HG03097 (cell line): ENCODE data around the gene PGLYRP3.

Source experiments
- ATAC-seq: cut with Tn5 transposase; IDR thresholded peaks from one replicate; pipeline ENCODE4 v1.9.1; 2021; ENCODE audit not compliant: unreplicated experiment, low FRiP score

The PGLYRP3 gene

DNA sequence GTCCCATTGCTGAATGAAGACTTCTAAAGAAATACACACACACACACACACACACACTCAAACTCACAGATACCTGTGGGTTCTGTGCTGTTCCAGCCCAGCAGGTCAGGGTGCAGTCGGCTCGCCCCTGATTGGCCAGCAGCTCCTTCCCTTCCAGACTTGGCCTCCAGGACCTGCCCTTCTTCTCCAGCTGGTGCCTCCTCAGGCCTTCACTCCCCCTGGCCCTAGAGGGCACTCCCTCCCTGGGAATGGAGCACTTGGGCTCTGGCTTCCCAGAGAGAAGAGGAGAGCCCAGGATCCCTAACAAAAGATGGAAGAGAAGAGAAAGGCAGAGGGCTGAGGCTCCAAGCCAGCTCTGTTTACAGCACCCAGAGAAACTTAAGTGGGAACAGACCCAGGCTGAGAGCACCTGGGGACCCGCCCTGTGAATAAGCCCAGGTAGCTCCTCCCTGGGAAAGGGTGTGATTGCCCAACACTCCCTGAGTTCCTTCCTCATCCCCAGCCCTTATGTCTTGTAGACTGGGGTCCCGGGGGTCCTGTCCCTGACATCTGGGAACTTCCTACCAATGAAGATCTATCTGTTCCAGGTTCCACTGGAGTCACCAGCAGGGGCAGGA, at the start of gene PGLYRP3:
Gene PGLYRP3 (minus strand): TSS at position 383 of the 617 bp plus-strand sequence. CDS start 2,287 bp downstream, outside the sequence.
- no peak for ATAC-seq

GRCh38 chr1:153362187-153362775, 49.5 kb upstream of the PGLYRP3 start:
- ATAC-seq, result no peak

DNA sequence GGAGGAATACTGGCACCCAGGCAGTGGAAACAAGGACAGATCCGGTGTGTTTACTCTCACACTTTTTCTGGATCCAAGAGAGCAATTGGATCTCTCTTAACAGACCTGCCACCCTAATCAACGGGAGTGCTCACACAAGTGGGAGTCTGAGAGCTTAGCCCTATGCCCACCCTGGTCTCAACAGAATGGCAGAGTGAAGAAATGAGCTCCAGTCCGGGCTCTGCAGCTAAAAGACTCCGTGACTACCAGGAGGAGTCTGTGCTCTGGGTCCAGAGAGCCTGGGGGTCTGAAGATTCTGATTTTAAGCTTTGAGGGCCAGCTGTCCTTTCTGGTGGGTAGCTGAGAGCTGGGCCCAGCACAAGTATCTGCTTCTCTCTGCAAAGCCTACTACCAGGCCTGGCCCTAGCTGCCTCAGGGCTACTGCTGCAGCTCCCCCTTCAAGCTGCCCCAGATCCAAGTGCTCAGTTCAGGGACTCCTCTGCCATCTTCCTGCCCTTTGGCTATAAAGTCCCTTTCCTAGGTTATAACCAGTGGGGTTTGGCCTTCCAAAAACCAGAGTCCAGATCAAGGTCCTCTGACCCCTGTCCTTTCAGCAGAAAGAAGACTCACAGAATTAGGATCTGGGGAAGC, 48.8 kb upstream of the PGLYRP3 start:
- ATAC-seq, result no peak

DNA sequence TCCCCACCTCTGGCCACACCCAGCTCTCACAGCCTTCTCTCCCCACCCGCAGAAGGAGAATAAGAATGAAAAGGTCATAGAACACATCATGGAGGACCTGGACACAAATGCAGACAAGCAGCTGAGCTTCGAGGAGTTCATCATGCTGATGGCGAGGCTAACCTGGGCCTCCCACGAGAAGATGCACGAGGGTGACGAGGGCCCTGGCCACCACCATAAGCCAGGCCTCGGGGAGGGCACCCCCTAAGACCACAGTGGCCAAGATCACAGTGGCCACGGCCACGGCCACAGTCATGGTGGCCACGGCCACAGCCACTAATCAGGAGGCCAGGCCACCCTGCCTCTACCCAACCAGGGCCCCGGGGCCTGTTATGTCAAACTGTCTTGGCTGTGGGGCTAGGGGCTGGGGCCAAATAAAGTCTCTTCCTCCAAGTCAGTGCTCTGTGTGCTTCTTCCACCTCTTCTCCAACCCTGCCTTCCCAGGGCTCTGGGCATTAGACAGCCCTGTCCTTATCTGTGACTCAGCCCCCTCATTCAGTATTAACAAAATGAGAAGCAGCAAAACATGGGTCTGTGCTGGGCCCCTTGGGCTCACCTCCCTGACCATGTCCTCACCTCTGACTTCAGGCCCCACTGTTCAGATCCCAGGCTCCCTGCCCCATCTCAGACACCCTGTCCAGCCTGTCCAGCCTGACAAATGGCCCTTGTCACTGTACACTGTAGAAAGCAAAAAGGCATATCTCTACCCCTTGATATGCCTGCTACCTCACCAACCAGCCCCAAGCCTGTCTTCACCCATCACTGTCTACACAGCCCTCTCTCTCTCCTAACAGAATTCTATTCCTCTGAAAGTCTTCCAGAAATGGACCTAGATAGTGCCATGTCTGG, 48.1 kb upstream of the PGLYRP3 start:
- ATAC-seq, result no peak

DNA sequence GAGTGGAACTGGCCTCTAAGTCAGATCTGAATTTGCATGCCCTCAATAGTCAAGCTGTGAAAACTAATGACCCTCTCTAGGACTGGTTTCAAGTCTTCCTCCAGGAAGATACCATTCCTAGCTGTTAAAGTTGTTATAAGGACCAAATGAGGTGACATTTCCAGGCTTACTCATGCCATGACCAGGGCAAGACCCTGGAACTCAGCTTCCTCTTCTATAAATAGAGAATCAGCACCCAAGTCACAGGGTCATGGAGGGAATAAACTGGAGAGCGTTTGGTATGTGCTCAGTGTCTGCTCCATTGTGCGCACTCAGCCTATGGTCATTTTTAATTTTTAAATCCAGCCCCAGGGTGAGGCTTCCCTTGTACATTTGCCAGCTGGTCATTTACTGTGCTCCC, 47.4 kb upstream of the PGLYRP3 start:
- ATAC-seq, result no peak

DNA sequence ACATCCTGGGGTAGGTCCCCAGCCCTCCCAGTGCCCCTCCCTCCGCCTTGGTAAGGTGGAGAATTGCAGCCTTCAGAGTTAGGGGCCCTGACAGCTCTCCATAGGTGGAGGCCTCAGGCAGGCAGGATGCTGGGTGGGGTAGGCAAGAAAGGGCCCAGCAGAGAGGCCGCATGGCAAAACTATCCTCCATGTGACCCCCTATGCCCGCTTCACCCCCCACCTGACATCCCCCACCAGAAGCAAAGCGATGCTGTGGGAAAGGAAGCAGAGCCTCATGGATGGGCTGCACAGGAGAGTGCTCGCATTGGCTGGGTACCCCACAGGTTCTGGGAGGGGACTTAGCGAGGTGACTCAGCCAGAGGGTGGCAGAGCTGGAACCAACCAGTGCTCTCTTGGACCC, 46.5 kb upstream of the PGLYRP3 start:
- ATAC-seq, result no peak

GRCh38 chr1:153358691-153358975, 45.9 kb upstream of the PGLYRP3 start:
- ATAC-seq, result no peak

DNA sequence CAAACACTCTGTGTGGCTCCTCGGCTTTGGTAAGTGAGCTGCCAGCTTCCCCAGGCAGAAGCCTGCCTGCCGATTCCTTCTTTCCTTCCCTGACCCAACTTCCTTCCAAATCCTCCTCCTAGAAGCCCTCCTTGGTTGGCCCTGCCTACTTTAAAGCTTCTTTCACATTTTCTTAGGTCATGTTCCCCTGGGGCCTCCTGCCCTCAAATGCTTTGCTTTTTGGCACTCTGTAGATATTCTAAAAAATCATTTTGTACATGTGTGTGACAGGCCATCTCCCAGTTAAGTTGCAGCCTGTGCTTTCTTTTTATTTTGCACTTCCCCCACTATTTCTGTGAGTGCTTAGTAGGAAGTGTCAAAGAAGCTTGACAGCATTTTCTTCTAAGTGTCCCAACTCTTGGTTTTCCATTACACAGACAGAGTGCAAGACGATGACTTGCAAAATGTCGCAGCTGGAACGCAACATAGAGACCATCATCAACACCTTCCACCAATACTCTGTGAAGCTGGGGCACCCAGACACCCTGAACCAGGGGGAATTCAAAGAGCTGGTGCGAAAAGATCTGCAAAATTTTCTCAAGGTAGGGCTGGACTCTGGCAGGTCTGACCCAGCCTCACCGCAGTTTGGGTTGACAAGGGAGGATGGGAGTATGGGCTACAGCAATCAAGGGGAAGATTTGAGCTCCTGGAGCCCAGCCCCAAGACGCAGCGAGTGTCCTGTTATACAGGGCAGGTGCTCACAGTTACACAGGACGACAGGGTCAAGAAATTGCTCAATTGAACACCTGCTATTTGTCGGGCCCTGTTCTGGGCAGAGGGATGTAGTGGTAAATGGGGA, 45.3 kb upstream of the PGLYRP3 start, which contains the start of gene S100A9:
Gene S100A9 (plus strand): TSS at position 2 of the 838 bp plus-strand sequence. CDS start 430 bp downstream, at position 432.
- ATAC-seq, result no peak

- no peak for ATAC-seq
Measured at GRCh38 chr1:153357076-153357852, 44.5 kb upstream of the PGLYRP3 start.

- no peak for ATAC-seq
Measured at GRCh38 chr1:153356392-153357075, 43.8 kb upstream of the PGLYRP3 start.

- no peak for ATAC-seq
Measured at GRCh38 chr1:153355445-153356071, 42.8 kb upstream of the PGLYRP3 start.

DNA sequence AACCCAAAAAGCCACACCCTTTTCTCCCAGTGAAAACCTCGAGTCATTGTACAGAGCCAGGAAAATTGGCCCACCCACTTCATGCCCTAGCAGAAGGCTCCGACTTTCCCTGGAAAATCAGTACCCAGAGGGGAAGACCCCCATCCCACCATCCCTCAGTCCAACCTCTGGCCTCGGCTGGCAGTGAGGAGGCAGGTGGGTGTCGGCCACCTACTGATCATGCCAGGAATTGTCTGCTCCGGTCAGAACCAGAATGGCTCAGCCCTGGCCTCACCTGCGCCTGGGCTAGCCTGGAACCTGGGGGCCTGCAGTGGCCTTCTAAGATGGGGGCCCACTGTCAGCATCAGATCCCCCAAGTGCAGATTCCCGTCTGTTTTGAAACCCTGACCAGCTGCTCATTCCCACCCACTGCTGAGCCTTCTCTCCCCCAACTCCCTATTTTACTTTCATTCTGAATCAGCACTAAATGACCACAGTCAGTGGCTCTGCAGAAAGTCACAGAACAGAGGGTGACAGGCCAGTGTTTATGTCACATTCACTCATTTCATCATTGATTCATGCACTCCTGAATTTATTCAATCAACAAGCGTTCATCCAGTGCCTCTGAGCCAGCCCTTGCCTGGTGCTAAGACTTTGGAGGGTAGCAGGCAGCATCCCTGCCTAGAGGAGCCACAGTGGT, 41.9 kb upstream of the PGLYRP3 start:
- no peak for ATAC-seq

DNA sequence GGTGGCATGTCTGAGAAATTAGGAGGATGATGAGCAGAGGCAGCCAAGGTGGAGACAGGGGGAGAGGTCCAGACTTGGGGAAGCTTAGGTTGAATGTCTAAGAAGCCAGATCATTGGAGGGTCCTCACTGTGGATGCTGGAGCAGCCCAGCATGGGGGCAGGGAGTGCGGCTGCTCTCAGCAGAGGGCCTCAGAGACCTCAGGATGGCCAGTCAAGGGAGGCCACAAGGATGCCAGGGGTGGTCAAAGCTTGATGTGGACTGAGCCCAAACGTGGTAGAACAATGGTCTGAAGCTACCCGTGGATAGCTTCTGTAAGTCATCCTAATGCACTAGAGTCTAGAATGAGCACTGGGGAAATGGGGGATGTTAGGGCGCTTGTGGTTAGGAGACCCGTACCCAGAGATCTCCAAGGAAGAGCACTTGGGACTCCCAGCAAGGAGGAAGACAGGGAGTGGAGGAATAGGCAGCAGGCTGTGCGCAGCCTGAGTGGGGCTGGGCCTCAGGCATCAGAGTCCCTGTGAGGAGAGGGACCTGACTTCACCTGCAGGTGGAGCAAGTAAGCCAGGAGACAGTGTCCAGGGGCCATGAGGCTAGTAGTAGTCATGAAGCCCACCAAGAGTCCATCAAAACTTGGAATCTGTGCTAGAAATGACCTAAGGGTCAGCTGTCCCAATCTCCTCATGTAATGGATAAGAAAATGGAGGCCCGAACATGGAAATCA, 40.6 kb upstream of the PGLYRP3 start:
- ATAC-seq, result no peak

GRCh38 chr1:153352523-153352922, 39.8 kb upstream of the PGLYRP3 start:
- ATAC-seq, result no peak

DNA sequence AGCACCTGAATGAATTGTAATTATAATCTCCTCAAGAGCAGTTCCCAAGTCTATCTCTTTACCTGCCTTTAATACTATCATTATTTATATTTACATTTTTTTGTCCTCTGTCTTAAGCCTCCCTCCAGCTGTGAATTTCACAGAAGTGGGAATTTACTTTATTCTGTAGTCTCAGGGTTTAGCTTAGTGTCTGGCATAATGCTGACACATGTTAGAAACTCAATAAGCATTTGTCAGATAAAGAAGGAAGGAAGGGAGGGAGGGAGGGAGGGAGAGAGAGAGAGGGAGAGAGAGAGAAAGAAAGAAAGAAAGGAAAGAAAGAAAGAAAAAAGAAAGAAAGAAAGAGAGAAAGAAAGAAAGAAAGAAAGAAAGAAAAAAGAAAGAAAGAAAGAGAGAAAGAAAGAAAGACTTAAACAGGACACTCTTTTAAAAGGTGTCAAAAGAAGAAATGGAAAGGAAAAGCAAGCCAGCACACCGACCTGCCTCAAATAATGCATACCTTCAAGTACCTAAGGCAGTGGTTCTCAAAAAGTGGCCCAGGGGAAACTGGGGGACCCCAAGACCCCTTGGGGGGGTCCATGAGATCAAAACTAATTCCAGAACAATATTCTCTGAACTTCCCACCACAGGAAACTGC, 37.7 kb upstream of the PGLYRP3 start:
- no peak for ATAC-seq

- ATAC-seq, result no peak
Measured at GRCh38 chr1:153349363-153350320, 36.9 kb upstream of the PGLYRP3 start.
